Measurements from ENCODE around the gene DBNDD1.

- TF ChIP-seq CTCF (IDR thresholded peaks at IDR 0.05), result no peak
- no peak for TF ChIP-seq ZFX (IDR thresholded peaks at IDR 0.05; ENCODE audit: borderline replicate concordance)
These were observed 28.6 kb upstream of the DBNDD1 start for GRCh38 chr16:90047714-90048346.

All from 22Rv1 (cell line).